GM23248 (cell line): ENCODE data around the gene C3orf70. TPM values are rescaled to one million over a fixed set of nuclear protein-coding genes. Genes with fewer than 3 reads are reported as not detected.

Source experiments
- DNase-seq: peaks from one replicate; pipeline ENCODE4 v3.0.0-alpha.2; 2015
- H2AFZ ChIP-seq: fragments of 200-600 bp; sonication (generic); 2 replicates; pipeline ENCODE4 v1.6.1; 2016; ENCODE audit warnings: antibody characterized with exemption
- H3F3A ChIP-seq: fragments of 200-600 bp; sonication (generic); 2 replicates; pipeline ENCODE4 v1.6.1; 2016; ENCODE audit warnings: mild to moderate bottlenecking, antibody characterized with exemption, mixed run types; ENCODE audit not compliant: insufficient read depth
- H3K27ac ChIP-seq: fragments of 200-600 bp; sonication (generic); 2 replicates; pipeline ENCODE4 v1.5.1; 2016; ENCODE audit warnings: mild to moderate bottlenecking
- H3K27me3 ChIP-seq: fragments of 200-600 bp; sonication (generic); replicated peaks from 2 replicates; pipeline ENCODE4 v1.6.1; 2016; ENCODE audit warnings: mild to moderate bottlenecking; ENCODE audit not compliant: insufficient read depth
- H3K36me3 ChIP-seq: fragments of 200-600 bp; sonication (generic); 2 replicates; pipeline ENCODE4 v1.6.1; 2016; ENCODE audit warnings: low read depth, mild to moderate bottlenecking
- H3K4me1 ChIP-seq: fragments of 200-600 bp; sonication (generic); 2 replicates; pipeline ENCODE4 v1.6.1; 2016; ENCODE audit warnings: mild to moderate bottlenecking; ENCODE audit not compliant: insufficient read depth
- H3K4me2 ChIP-seq: fragments of 200-600 bp; sonication (generic); one replicate; pipeline ENCODE4 v1.6.1; 2016; ENCODE audit warnings: mild to moderate bottlenecking; ENCODE audit not compliant: unreplicated experiment
- H3K4me3 ChIP-seq: fragments of 200-600 bp; sonication (generic); 2 replicates; pipeline ENCODE4 v1.5.1; 2016; ENCODE audit warnings: mild to moderate bottlenecking
- H3K79me2 ChIP-seq: fragments of 200-600 bp; sonication (generic); 2 replicates; pipeline ENCODE4 v1.6.1; 2016; ENCODE audit warnings: mild to moderate bottlenecking; ENCODE audit not compliant: insufficient read depth
- H3K9ac ChIP-seq: fragments of 200-600 bp; sonication (generic); 2 replicates; pipeline ENCODE4 v1.6.1; 2016; ENCODE audit warnings: mild to moderate bottlenecking
- H3K9me2 ChIP-seq: fragments of 200-600 bp; sonication (generic); 2 replicates; pipeline ENCODE4 v1.6.1; 2016; ENCODE audit warnings: mixed run types, mild to moderate bottlenecking, moderate library complexity; ENCODE audit not compliant: insufficient read depth
- H3K9me3 ChIP-seq: fragments of 200-600 bp; sonication (generic); one replicate; pipeline ENCODE4 v1.6.1; 2017; ENCODE audit warnings: low read depth
- H4K20me1 ChIP-seq: fragments of 200-600 bp; sonication (generic); 2 replicates; pipeline ENCODE4 v1.6.0; 2016; ENCODE audit not compliant: insufficient read depth
- EZH2 ChIP-seq: fragments of 200-600 bp; sonication (generic); IDR thresholded peaks from 2 replicates; pipeline ENCODE4 v1.6.1; 2018; ENCODE audit warnings: antibody characterized with exemption, mild to moderate bottlenecking; ENCODE audit not compliant: insufficient read depth, poor library complexity, severe bottlenecking
- EZH2phosphoT487 ChIP-seq: fragments of 200-600 bp; sonication (generic); IDR thresholded peaks from 2 replicates; pipeline ENCODE4 v1.6.1; 2018; ENCODE audit warnings: antibody characterized with exemption, moderate library complexity, mild to moderate bottlenecking, low read depth; ENCODE audit not compliant: insufficient read depth
- WGBS, 2 experiments: methylation state at CpG; one replicate each; pipeline ENCODE4 v1.1.6; 2015 to 2017; ENCODE audit warnings: low lambda C conversion rate in 2 of 2, low coverage in 1 of 2; ENCODE audit errors: missing lambda C conversion rate in 2 of 2; 5-methylcytosine and 5-hydroxymethylcytosine counted together
- in situ Hi-C: fragments of 300-500 bp; cut with MboI; formaldehyde crosslinking; loops from 2 replicates; pipeline ENCODE4 v1.15.0; 2020
- polyA plus RNA-seq: library from polyadenylated mRNA; unstranded; fragments of >200 nt; fragmentation: Nextera tagmentation; extraction: Ambion mirVana; gene quantifications from 2 replicates; pipeline ENCODE4 v1.2.1, GENCODE V29; 2016
- total RNA-seq: library from RNA; depleted of rRNA; stranded (reverse); fragments of >200 nt; shearing (Covaris generic); gene quantifications from 2 replicates; pipeline ENCODE4 v1.2.3, GENCODE V29; 2014; rRNA removed

The C3orf70 gene, protein sequence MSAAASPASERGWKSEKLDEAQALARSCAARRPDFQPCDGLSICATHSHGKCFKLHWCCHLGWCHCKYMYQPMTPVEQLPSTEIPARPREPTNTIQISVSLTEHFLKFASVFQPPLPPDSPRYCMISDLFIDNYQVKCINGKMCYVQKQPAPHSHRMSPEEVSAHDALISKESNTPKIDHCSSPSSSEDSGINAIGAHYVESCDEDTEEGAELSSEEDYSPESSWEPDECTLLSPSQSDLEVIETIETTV
- total RNA-seq (not detected in 2 replicates), polyA plus RNA-seq (not detected in 2 replicates)

DNA sequence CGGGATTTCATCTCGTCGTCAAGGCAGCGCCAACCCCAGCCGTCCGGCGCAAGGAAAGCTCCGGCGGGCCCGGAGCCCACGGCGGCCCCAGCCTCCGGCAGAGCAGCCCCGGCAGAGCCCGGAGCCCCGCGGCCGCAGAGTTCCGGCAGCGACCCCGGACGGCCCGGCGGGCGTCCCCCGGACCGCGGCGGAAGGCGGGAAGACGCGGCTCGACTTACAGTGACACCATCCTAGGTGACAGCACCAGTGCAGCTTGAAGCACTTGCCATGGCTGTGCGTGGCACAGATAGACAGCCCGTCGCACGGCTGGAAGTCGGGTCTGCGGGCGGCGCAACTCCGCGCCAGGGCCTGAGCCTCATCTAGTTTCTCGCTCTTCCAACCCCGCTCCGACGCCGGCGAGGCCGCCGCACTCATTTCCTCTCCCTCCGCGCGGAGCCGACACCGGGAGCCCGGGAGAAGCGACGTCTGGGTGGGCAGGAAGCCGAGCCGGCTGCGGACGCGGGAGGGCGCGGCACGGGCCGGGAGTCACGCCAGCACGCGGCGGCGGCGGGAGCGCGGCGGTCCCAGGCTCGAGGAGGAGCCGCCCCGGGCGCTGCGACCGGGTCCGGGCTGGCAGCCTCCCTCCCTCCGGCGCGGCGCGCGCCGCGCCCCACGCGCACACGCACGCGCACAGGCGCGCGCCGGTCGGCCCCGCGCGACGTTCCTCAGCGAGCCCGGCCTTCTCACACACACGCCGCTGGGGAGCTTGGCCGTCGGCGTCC is at the start of gene C3orf70:
Gene C3orf70 (minus strand): TSS at position 651 of the 761 bp plus-strand sequence. CDS start 237 bp downstream, at position 414.
- no peaks in the 10 kb centered on the region for H4K20me1 ChIP-seq
- peak; percentile 53 for DNase-seq
- peak within 1 kb of the TSS; percentile 77 for H3K4me2 ChIP-seq
- in situ Hi-C loops: no loop called here
- H3K9me2 ChIP-seq: no peaks in the 10 kb centered on the region
- H3K9me3 ChIP-seq: no peaks in the 10 kb centered on the region
- H3K4me1 ChIP-seq: no peaks in the 10 kb centered on the region
- H3K9ac ChIP-seq: no peak within 1 kb of the TSS
- TF ChIP-seq EZH2 (peak; percentile 80), EZH2phosphoT487 (no peak)
- no peaks in the 10 kb centered on the region for H3K36me3 ChIP-seq
- H3K27me3 ChIP-seq: peaks cover 78% of the 10 kb centered on the region
- WGBS, 2 experiments: 1 to 5% methylated on average over 52 to 86 of the region's 113 CpGs
- H3F3A ChIP-seq: no peaks in the 10 kb centered on the region
- H2AFZ ChIP-seq: peak within 1 kb of the TSS; percentile 74
- no peak within 1 kb of the TSS for H3K27ac ChIP-seq
- H3K4me3 ChIP-seq: peak within 1 kb of the TSS; percentile 70
- H3K79me2 ChIP-seq: no peaks in the 10 kb centered on the region

DNA sequence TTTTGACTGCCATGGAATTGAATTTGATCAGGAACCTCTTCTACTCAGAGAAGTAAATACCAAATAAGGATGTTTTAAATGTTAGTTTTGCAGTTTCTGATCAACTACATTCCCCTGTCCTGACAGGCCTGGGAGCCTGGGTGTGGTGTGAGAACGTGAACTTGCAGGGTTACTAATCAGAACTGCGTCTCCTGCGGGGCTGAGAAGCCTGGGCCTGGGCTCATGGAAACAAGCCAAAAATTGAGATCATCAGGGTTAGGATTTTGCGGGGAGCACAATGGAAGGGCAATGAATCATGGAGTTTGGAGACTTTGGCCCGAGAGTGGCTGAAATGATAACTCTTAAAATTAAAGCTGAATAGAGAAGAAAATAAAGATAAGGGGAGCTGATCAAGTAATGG is 47.8 kb upstream of the C3orf70 start:
- H3K9me2 ChIP-seq: no peaks in the 10 kb centered on the region
- TF ChIP-seq EZH2: no peak
- WGBS, 2 experiments: 20 to 29% methylated on average over 5 of the region's 5 CpGs
- in situ Hi-C loops: no loop called here
- H4K20me1 ChIP-seq: no peaks in the 10 kb centered on the region
- H3K27ac ChIP-seq: peak overlapping the region; percentile 52
- H3K4me3 ChIP-seq: no peak overlapping the region
- no peaks in the 10 kb centered on the region for H3K9me3 ChIP-seq
- peak overlapping the region; percentile 66 for H2AFZ ChIP-seq
- H3F3A ChIP-seq: no peaks in the 10 kb centered on the region
- DNase-seq: peak; percentile 85
- H3K4me1 ChIP-seq: peaks cover 8% of the 10 kb centered on the region
- no peaks in the 10 kb centered on the region for H3K36me3 ChIP-seq
- no peaks in the 10 kb centered on the region for H3K79me2 ChIP-seq
- H3K27me3 ChIP-seq: no peaks in the 10 kb centered on the region
- H3K4me2 ChIP-seq: no peak overlapping the region
- peak overlapping the region; percentile 44 for H3K9ac ChIP-seq

DNA sequence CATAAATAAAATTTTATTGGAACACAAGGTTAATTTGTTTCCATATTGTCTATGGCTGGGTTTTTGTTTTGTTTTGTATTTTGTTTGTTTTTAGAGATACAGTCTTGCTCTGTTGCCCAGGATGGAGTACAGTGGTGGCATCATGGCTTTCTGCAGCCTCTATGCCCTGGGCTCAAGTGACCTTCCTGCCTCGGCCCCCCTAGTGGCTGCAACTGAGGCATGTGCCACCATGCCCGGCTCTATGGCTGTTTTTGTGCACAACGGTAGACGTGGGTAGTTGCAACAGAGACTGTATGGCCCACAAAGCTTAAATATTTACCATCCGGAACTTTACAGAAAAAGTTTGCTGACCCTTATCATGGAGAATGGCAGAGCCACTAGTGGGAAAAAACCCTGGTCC is 46.8 kb upstream of the C3orf70 start:
- Histone ChIP-seq H3K4me3 (no peak overlapping the region), H3K4me2 (no peak overlapping the region), H3K36me3 (no peaks in the 10 kb centered on the region), H3K9ac (no peak overlapping the region), H3K9me2 (no peaks in the 10 kb centered on the region), H3K79me2 (no peaks in the 10 kb centered on the region), H4K20me1 (no peaks in the 10 kb centered on the region), H2AFZ (no peak overlapping the region), H3K9me3 (no peaks in the 10 kb centered on the region), H3K27me3 (no peaks in the 10 kb centered on the region), H3K4me1 (peaks cover 8% of the 10 kb centered on the region), H3F3A (no peaks in the 10 kb centered on the region), H3K27ac (no peak overlapping the region)
- DNase-seq: no peak
- in situ Hi-C loops: no loop called here
- 64 to 70% methylated on average over 5 of the region's 5 CpGs for WGBS, 2 experiments
- TF ChIP-seq EZH2phosphoT487 (no peak), EZH2 (no peak)

DNA sequence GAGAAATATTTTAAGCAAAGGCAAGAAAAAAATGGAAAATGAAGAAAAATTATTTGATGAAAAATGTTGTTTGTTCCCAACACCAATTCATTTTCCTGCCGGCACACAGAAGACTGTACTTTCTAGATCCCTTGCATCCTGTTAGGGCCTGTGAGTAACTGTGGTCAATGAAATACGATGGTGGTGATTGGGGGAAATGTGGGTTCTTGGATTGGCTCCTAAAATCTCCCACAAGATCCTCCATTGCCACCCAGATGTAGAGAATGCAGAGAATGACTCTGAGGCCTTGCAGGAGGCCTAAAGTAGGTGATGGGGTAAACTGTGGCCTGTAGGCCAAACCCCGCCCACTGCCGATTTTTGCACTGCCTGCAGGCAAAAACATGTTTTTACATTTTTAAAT is 46.3 kb upstream of the C3orf70 start:
- no peak overlapping the region for H3K4me3 ChIP-seq
- H3K27ac ChIP-seq: no peak overlapping the region
- H3K9me2 ChIP-seq: no peaks in the 10 kb centered on the region
- peaks cover 8% of the 10 kb centered on the region for H3K4me1 ChIP-seq
- no peak for TF ChIP-seq EZH2
- TF ChIP-seq EZH2phosphoT487: no peak
- no peak overlapping the region for H3K9ac ChIP-seq
- no peaks in the 10 kb centered on the region for H3F3A ChIP-seq
- in situ Hi-C loops: no loop called here
- WGBS, 2 experiments: 72 to 79% methylated on average over 4 of the region's 4 CpGs
- no peak overlapping the region for H3K4me2 ChIP-seq
- H4K20me1 ChIP-seq: no peaks in the 10 kb centered on the region
- no peak overlapping the region for H2AFZ ChIP-seq
- no peaks in the 10 kb centered on the region for H3K9me3 ChIP-seq
- no peaks in the 10 kb centered on the region for H3K36me3 ChIP-seq
- DNase-seq: no peak
- H3K27me3 ChIP-seq: no peaks in the 10 kb centered on the region
- no peaks in the 10 kb centered on the region for H3K79me2 ChIP-seq
